Caco-2 (cell line): ENCODE data around the gene B3GALT6. TPM values are rescaled to one million over a fixed set of nuclear protein-coding genes. Genes with fewer than 3 reads are reported as not detected.

ENCODE experiments used
- BruUV-seq: library from RNA; stranded (reverse); fragments of 400-500 nt; replicated peaks from 2 replicates; lab custom pipeline; 2021; lab: Mats Ljungman, UMichigan
- CTCF ChIA-PET: fragments of 300-600 bp; sonication (Branson Sonifier 250); formaldehyde crosslinking; loops from one replicate; lab custom pipeline; 2022; ENCODE audit warnings: antibody characterized with exemption; lab: Charles Lee
- POLR2A ChIA-PET: fragments of 300-600 bp; sonication (Branson Sonifier 250); formaldehyde crosslinking; loops from one replicate; lab custom pipeline; 2022; ENCODE audit warnings: antibody characterized with exemption; lab: Charles Lee
- DNase-seq, 2 experiments: peaks; one replicate each; pipeline versions ENCODE4 v3.0.0 to v3.0.0-alpha.2; 2020 to 2022
- H3K27me3 ChIP-seq: replicated peaks from 2 replicates; pipeline ENCODE4 v1.6.0; 2011; ENCODE audit warnings: low read length; ENCODE audit not compliant: control insufficient read depth, insufficient read depth
- H3K36me3 ChIP-seq: 2 replicates; pipeline ENCODE4 v1.5.1; 2011; ENCODE audit warnings: low read length; ENCODE audit not compliant: control insufficient read depth, insufficient read depth
- H3K4me1 ChIP-seq: fragments of 250-450 bp; sonication (Bioruptor Pico); 2 replicates; pipeline ENCODE4 v1.5.1; 2020; ENCODE audit warnings: mild to moderate bottlenecking
- H3K4me3 ChIP-seq: 2 replicates; pipeline ENCODE4 v1.5.1; 2011; ENCODE audit warnings: low read depth, mild to moderate bottlenecking, control low read depth, low read length
- H3K9me3 ChIP-seq: fragments of 250-450 bp; sonication (Bioruptor Pico); 2 replicates; pipeline ENCODE4 v1.5.1; 2020; ENCODE audit warnings: mild to moderate bottlenecking, moderate library complexity
- H3K27ac Mint-ChIP-seq: one replicate; pipeline ENCODE4 v1.8.0; 2022; ENCODE audit warnings: mixed read lengths; ENCODE audit not compliant: unreplicated experiment
- H3K27me3 Mint-ChIP-seq: one replicate; pipeline ENCODE4 v1.8.0; 2022; ENCODE audit warnings: mixed read lengths; ENCODE audit not compliant: insufficient read depth, unreplicated experiment
- H3K36me3 Mint-ChIP-seq: one replicate; pipeline ENCODE4 v1.8.0; 2022; ENCODE audit warnings: mild to moderate bottlenecking, mixed read lengths; ENCODE audit not compliant: insufficient read depth, unreplicated experiment
- H3K4me1 Mint-ChIP-seq: one replicate; pipeline ENCODE4 v1.8.0; 2022; ENCODE audit warnings: low read depth, mixed read lengths; ENCODE audit not compliant: unreplicated experiment
- H3K4me3 Mint-ChIP-seq: one replicate; pipeline ENCODE4 v1.8.0; 2022; ENCODE audit warnings: mild to moderate bottlenecking, moderate library complexity, mixed read lengths; ENCODE audit not compliant: unreplicated experiment
- H3K9me3 Mint-ChIP-seq: one replicate; pipeline ENCODE4 v1.8.0; 2022; ENCODE audit warnings: mixed read lengths; ENCODE audit not compliant: unreplicated experiment
- CTCF ChIP-seq, 2 experiments: fragments of 200-600 bp in 1 of 2; IDR thresholded peaks; 1 replicate in 1 of 2; 2 replicates in 1 of 2; pipeline versions ENCODE4 v1.5.1 to v1.8.0; 2011 to 2022; ENCODE audit warnings: antibody characterized with exemption in 1 of 2, control low read depth in 1 of 2, inconsistent platforms in 1 of 2, low read depth in 1 of 2, low read length in 1 of 2, mild to moderate bottlenecking in 1 of 2, moderate library complexity in 1 of 2; ENCODE audit not compliant: insufficient read depth in 1 of 2, severe bottlenecking in 1 of 2, unreplicated experiment in 1 of 2
- intact Hi-C: fragments of 100-400 bp; cut with micrococcal nuclease; formaldehyde crosslinking; loops from one replicate; pipeline ENCODE4 v1.10.0; 2022; ENCODE audit not compliant: unreplicated experiment
- total RNA-seq: library from RNA; stranded (reverse); gene quantifications from 2 replicates; pipeline ENCODE4 v1.2.3, GENCODE V29; 2022

Gene B3GALT6
- total RNA-seq, 1 experiment from 2014 or later = 24.8 TPM

GRCh38 chr1:1232796-1233566 lies 944 bp downstream of the B3GALT6 start:
- Mint-ChIP-seq H3K27ac (peak overlapping the region; percentile 71), H3K27me3 (no peaks in the 10 kb centered on the region), H3K4me1 (peaks cover 6% of the 10 kb centered on the region), H3K9me3 (no peaks in the 10 kb centered on the region), H3K4me3 (peak overlapping the region; percentile 65), H3K36me3 (peaks cover 32% of the 10 kb centered on the region)
- Histone ChIP-seq H3K4me1 (peaks cover 22% of the 10 kb centered on the region), H3K36me3 (peaks cover 2% of the 10 kb centered on the region; the same call in 1 of the 2 replicates), H3K27me3 (no peaks in the 10 kb centered on the region), H3K4me3 (peak overlapping the region; percentile 34), H3K9me3 (no peaks in the 10 kb centered on the region)
- no peak for DNase-seq
- ChIA-PET CTCF (no interaction called here), POLR2A (no interaction called here)
- BruUV-seq = no TSS peak
- intact Hi-C loops = no loop called here
- TF ChIP-seq CTCF (IDR thresholded peaks at IDR 0.05; ENCODE audit: insufficient read depth in 1 of 2, low read depth in 1 of 2, low read length in 1 of 2, severe bottlenecking in 1 of 2, unreplicated experiment in 1 of 2) = no peak

DNA sequence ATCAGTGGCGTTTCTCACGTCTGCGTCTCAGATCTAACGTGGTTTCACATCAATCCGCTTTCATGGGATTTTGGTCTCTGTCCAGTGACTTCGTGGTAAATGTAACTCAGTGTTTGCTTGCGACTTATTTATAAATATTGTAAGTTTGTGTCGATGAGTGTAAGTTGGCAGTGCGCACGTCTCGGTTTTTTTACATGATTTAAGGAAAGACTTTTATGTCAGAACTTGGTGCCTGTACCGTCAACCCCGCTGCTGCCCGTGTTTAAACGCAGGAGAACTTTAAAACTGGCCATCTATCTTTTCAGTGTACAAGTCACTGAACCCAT lies 1.5 kb downstream of the B3GALT6 start:
- Histone ChIP-seq H3K9me3 (no peaks in the 10 kb centered on the region), H3K36me3 (peaks cover 2% of the 10 kb centered on the region; the same call in 1 of the 2 replicates), H3K4me1 (peaks cover 28% of the 10 kb centered on the region), H3K27me3 (no peaks in the 10 kb centered on the region), H3K4me3 (no peak overlapping the region)
- intact Hi-C loops = no loop called here
- Mint-ChIP-seq H3K9me3 (no peaks in the 10 kb centered on the region), H3K4me1 (peaks cover 6% of the 10 kb centered on the region), H3K27me3 (no peaks in the 10 kb centered on the region), H3K36me3 (peaks cover 36% of the 10 kb centered on the region), H3K27ac (peak overlapping the region; percentile 71), H3K4me3 (peak overlapping the region; percentile 65)
- no TSS peak for BruUV-seq
- no peak for DNase-seq
- no peak for TF ChIP-seq CTCF (IDR thresholded peaks at IDR 0.05; ENCODE audit: insufficient read depth in 1 of 2, low read depth in 1 of 2, low read length in 1 of 2, severe bottlenecking in 1 of 2, unreplicated experiment in 1 of 2)
- CTCF ChIA-PET = no interaction called here
- POLR2A ChIA-PET = no interaction called here

GRCh38 chr1:1234180-1234808 lies 2.3 kb downstream of the B3GALT6 start:
- no peak overlapping the region for H3K4me3 ChIP-seq
- H3K4me1 ChIP-seq = peaks cover 32% of the 10 kb centered on the region
- H3K27ac Mint-ChIP-seq = no peak overlapping the region
- no peaks in the 10 kb centered on the region for H3K9me3 Mint-ChIP-seq
- H3K4me3 Mint-ChIP-seq = peak overlapping the region; percentile 65
- no peak for TF ChIP-seq CTCF (IDR thresholded peaks at IDR 0.05; ENCODE audit: insufficient read depth in 1 of 2, low read depth in 1 of 2, low read length in 1 of 2, severe bottlenecking in 1 of 2, unreplicated experiment in 1 of 2)
- ChIA-PET POLR2A (interaction anchor here (0.6 kb wide), 1 partner anchor 91 kb away, joined by 3 read pairs; no protein-coding TSS in a partner anchor), CTCF (no interaction called here)
- H3K27me3 ChIP-seq = no peaks in the 10 kb centered on the region
- H3K4me1 Mint-ChIP-seq = peaks cover 6% of the 10 kb centered on the region
- no peaks in the 10 kb centered on the region for H3K27me3 Mint-ChIP-seq
- peaks cover 41% of the 10 kb centered on the region for H3K36me3 Mint-ChIP-seq
- intact Hi-C loops = no loop called here
- no peak for DNase-seq
- no TSS peak for BruUV-seq
- H3K9me3 ChIP-seq = no peaks in the 10 kb centered on the region
- peaks cover 2% of the 10 kb centered on the region; the same call in 1 of the 2 replicates for H3K36me3 ChIP-seq
